H1 (cell line): ENCODE data around the gene SYP.

Source experiments
- CTCF ChIP-seq, 3 experiments: IDR thresholded peaks; 1 replicate in 2 of 3; 2 replicates in 1 of 3; pipeline versions ENCODE4 v1.5.1 to v1.6.1; 2011; ENCODE audit warnings: low read length in 3 of 3, mild to moderate bottlenecking in 3 of 3, inconsistent platforms in 2 of 3, low read depth in 1 of 3, moderate library complexity in 1 of 3; ENCODE audit not compliant: insufficient read depth in 1 of 3; ENCODE audit errors: control extremely low read depth in 1 of 3
- FOSL1 ChIP-seq: IDR thresholded peaks from 2 replicates; pipeline ENCODE4 v1.6.1; 2011; ENCODE audit warnings: mild to moderate bottlenecking, low read depth, low read length, moderate library complexity; ENCODE audit not compliant: insufficient read depth
- HDAC6 ChIP-seq: IDR thresholded peaks from one replicate; pipeline ENCODE4 v1.7.1; 2012; ENCODE audit warnings: low read depth, mild to moderate bottlenecking, inconsistent platforms, low read length, moderate library complexity
- POLR2A ChIP-seq, 2 experiments: IDR thresholded peaks; 1 replicate in 1 of 2; 2 replicates in 1 of 2; pipeline ENCODE4 v1.6.1; 2011; ENCODE audit warnings: low read depth in 2 of 2, low read length in 2 of 2, mild to moderate bottlenecking in 2 of 2; ENCODE audit errors: control extremely low read depth in 1 of 2
- RBBP5 ChIP-seq: IDR thresholded peaks from 2 replicates; pipeline ENCODE4 v1.7.1; 2012; ENCODE audit warnings: low read depth, mild to moderate bottlenecking, inconsistent platforms, low read length, moderate library complexity, borderline replicate concordance
- YY1 ChIP-seq: IDR thresholded peaks from 2 replicates; pipeline ENCODE4 v1.6.1; 2011; ENCODE audit warnings: low read depth, mild to moderate bottlenecking, low read length

DNA sequence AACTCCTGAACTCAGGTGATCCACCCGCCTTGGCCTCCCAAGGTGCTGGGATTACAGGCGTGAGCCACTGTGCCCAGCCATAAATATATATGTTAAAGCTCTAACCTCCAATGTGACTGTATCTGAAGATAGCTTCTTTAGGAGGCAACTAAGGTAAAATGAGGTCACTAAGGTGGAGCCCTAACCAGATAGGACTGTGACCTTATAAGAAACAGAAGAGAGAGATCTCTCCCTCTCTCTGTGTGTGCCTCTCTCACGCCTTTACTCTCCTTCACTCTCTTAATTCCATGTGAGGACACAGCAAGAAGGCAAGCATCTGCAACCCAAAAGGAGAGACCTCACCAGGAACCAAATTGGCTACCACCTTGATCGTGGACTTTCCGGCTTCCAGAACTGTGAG is 38.4 kb downstream of the SYP start:
- TF ChIP-seq RBBP5 (no peak), POLR2A (IDR thresholded peaks at IDR 0.05; ENCODE audit: control extremely low read depth in 1 of 2, low read depth in 2 of 2, low read length in 2 of 2) (no peak), YY1 (no peak), HDAC6 (no peak), FOSL1 (no peak), CTCF (IDR thresholded peaks at IDR 0.05; ENCODE audit: control extremely low read depth in 1 of 3, insufficient read depth in 1 of 3, low read depth in 1 of 3, low read length in 3 of 3) (no peak)
